Ramos (cell line): ENCODE data around the gene GAA.
"Not testable (repeated sequence)": the region's sequence is repeated elsewhere in the genome, so short reads cannot be mapped to it uniquely, and the experiment has no call there.

ENCODE experiments used
- in situ Hi-C: fragments of 300-500 bp; cut with MboI; formaldehyde crosslinking; loops from one replicate; pipeline ENCODE4 v1.14.3; 2022; ENCODE audit warnings: low sequenced_read_pairs; ENCODE audit not compliant: unreplicated experiment

GAA gene

DNA sequence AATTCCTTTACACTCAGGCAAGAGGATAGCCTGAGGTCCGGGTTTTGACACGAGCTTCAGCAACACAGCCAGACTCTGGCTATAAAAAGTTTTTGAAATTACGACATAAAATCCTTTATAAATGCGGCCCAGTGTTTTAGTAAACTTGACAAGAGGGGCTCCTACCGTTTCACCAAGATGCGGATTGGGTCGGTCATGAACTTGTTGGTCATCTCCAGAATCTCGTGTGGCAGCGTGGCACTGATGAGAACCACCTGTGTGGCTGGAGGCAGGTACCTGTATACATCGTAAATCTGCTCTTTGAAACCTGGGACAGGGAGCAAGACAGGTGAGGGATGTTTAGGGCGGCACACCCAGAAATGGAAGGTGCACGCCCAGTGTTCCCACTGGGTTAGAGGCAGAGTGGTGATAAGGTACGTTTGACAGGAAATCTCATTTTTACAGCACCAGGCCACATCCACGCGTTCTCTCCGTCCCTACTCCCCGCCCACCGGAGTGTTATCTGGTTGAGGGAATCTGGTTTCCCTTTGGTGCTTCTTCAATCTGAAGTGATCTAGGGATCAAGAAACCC, 37.6 kb downstream of the GAA start:
- in situ Hi-C loops = no loop called here

GRCh38 chr17:80141463-80142165, 40.2 kb downstream of the GAA start:
- in situ Hi-C loops = no loop called here

DNA sequence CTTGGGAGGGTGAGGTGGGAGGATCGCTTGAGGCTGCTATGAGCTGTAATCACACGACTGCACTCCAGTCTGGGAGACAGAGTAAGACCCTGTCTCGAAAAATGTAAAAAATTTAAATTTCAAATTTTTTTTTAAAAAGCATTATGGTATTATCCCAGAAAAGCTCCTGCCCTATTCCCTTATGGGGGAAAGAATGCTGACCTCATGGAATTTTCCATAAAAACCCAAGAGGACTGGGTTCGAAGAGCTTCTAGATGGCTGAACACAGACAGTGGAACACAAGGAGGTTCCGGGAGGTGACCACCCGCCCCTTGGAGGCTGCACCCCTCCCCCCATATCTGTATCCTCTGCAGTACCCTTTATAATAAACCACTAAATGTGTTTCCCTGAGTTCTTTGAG, 41.5 kb downstream of the GAA start:
- in situ Hi-C loops = no loop called here

DNA sequence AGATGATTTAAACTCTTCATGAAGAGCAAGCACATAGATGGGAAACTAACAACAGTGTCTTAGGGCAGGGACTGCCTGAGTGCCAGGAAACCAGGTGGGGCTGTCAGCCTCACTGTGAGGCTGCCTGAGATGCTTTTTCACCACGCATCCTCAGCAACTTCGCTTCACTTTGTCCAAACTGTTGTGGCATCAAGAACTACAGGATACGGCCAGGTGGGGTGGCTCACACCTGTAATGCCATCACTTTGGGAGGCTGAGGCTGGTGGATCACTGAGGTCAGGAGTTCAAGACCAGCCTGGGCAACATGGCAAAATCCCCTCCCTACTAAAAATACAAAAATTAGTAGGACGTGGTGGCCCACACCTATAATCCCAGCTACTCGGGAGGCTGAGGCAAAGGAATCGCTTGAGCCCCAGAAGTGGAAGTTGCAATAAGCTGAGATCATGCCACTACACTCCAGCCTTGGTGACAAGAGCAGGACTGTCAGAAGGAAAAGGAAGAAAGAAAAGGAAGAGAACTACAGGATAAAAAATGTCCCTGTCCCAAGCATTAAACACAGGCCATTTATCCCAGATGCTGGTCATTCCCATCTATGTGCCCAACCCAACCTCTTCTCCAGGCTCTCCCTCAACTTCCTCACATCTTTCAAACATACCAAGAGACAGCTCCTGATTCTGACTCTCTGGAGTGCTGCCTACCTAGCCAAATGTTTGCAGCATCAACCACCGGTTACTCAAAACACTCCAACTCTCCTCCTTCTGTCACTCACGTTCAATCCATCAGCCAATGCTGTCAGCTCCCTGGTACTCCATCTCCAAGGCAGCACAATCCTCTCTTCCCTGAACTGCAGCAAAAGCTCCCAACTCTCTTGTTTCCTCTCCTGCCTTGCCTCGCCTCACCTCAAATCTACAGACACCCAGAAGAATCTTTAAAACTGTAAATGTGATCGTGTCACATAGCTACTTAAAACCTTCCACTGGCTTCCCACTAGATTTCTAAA, 44.0 kb downstream of the GAA start:
- in situ Hi-C loops = no loop called here

- in situ Hi-C loops = no loop called here
These were observed 45.0 kb downstream of the GAA start for GRCh38 chr17:80146121-80147034.

DNA sequence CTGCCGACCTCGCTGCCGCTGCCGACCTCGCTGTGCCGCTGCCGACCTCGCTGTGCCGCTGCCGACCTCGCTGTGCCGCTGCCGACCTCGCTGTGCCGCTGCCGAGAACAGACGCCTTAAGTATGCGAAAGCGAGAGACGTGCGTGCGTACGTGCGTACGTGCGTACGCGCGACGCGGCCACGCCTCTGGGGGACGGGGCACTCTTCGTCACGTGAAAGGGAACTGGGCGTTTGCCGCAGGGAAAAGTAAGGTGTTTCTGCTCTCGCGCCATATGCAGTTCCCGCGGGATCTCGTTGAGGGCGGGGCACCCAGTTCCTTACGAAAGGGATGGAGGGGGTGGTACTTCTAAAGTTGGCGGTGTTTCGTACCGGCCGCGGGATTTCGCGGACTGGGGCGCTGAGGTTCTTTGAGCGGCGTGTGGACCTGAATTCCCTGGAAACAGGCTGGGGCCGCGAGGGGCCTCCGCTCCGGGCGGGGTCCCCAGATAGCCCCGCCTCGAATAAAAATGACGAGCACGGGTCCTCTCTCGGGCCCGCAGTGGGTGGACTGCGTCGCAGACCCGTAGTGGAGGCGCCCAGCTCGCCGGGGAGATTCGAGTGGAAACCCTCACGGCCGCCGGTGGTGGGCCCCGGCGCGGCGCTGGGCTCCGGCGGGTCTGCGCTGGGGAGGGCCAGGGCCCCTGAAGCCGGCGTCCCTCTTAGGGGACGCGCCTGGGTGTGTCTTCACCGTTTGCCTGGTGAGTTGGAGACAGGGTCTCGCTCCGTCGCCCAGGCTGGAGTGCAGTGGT, 45.8 kb downstream of the GAA start, which contains the start of gene EIF4A3:
Gene EIF4A3, minus strand, starts transcription at position 94 of the 788 bp plus-strand sequence. CDS start 167 bp downstream, outside the sequence.
- in situ Hi-C loops = no loop called here

- in situ Hi-C loops = no loop called here
These were observed 50.0 kb downstream of the GAA start for GRCh38 chr17:80151333-80151732.

DNA sequence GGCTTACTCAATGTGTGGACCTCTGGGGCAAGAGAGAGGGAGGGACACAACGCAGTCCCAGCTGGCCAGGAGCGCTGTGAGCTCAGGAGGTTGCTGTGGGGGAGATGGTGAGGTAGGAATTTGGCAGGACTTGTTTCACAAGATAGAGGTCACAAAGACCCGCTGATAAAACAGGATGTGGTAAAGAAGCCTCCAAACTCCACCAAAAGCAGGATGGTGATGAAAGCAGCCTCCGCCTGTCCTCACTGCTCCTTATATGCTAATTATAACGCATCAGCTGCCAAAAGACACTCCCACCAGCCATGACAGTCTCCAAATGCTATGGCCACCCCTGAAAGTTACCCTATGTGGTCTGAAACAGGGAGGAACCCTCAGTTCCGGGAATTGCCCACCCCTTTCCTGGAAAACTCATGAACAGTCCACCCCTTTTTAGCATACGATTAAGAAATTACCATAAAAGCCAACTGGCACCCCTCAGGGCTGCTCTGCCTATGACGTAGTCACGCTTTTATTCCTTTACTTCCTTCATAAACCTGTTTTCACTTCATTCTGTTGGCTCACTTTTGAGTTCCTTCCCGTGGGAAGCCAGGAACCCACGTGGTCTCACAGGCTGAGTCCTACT, 50.8 kb downstream of the GAA start:
- in situ Hi-C loops = no loop called here

- in situ Hi-C loops = no loop called here
These were observed 51.6 kb downstream of the GAA start for GRCh38 chr17:80153004-80153403.

DNA sequence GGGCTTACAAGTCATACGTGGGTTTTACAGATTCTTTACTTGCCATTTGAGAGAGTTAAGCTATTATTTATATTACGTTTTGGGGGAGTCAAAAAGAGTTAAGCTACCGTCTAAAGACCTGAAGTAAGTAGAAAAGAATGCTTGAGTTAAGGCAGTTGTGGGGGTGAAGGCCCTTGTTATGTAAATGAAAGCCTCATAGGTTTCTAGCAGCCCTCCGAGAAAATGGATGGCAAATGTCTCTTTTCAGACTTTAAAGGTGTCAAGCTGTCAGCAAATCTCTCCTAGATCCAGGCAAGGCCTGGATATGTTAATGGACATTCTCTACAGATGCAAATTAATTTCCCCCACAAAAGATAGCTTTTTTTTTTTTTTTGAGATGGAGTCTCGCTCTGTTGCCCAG, 52.8 kb downstream of the GAA start:
- in situ Hi-C loops = no loop called here

GRCh38 chr17:80155600-80155999, 54.2 kb downstream of the GAA start:
- in situ Hi-C loops = not testable (repeated sequence)

- in situ Hi-C loops = no loop called here
These were observed 57.5 kb downstream of the GAA start for GRCh38 chr17:80158846-80159245.

DNA sequence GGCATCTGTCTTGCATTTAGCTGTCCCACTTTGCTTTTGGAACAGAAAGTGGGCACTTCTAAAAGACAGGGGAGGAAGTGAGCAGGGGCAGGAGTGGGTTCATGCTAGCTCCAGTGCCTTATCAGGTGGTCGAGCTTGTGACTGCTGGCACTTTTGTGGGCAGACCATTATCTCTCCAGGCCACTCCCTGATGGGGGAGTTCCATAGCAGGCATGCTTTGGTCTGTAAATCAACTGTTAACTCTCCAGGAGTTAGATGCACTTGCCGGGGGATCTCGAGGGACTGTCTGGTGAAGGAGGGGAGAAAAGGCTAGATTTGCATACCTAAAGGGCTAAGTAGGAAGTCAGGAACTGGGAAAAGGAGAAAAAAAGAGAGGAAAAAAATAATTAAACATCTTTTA, 59.2 kb downstream of the GAA start:
- in situ Hi-C loops = no loop called here

GRCh38 chr17:80163336-80163735, 62.0 kb downstream of the GAA start:
- in situ Hi-C loops = no loop called here

GRCh38 chr17:80164185-80164584, 62.8 kb downstream of the GAA start:
- in situ Hi-C loops = no loop called here

DNA sequence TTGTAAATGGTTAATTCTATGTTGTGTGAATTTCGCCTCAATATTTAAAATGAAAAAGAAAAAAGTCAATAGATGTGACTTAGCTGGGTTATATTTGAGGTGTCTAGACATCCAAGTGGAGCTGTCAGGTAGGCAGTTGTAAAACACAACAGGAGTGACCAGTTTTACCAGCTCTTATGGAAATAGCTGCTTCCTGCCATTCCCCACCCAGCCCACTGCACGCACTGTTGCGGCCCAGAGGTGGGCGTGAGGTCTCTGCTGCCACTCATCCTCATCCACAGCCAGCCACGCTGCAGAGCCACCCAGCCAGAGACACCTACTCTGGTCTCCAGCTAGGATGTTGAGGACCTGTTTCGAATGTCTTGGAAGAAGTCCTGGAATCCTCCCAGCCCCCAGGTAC, 65.1 kb downstream of the GAA start:
- in situ Hi-C loops = no loop called here

DNA sequence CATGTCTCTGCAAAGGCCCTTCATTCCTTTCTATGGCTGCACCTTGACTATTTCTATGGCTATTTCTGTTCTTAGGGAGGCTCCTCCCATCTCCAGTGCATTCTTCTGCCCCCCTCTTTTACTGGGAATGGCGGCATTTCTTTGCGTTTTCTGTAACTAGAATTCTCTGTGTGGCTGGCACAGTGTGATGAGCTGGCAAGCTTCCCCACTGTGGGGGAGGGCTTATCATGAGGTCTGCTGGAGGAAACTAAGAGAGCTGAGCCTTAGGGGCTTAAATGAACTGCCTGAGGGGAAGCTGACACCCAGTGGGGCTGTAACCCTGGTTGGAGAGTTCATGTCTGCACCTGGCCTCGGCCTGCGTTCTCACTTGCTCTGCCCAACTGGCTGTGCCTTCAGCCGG, 67.0 kb downstream of the GAA start:
- in situ Hi-C loops = no loop called here

DNA sequence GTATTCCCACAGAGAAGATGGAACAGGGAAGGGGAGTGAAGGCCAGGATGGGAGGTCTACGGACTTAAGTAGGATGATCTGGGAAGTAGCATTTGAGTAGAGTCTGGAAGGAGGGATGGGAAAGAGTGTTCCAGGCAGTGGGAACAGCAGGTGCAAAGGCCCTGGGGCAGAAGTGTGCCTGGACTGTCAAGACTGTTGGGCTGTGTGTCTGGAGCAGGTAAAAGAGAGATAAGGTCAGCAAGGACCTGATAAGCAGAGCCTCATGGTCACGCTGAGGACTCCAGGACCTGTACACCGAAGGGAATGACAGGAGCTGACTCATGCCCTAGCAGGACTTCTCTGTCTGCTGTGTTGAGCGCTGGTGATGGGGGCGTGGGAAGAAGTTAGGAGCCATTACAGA, 67.7 kb downstream of the GAA start:
- in situ Hi-C loops = no loop called here
